ENCODE results near the gene SLC29A3. TPM values are rescaled to one million over a fixed set of nuclear protein-coding genes. Genes with fewer than 3 reads are reported as not detected.

SLC29A3 gene
- total RNA-seq, 1 experiment from 2014 or later: 7.6 TPM

GRCh38 chr10:71294856-71295255 lies 24.2 kb upstream of the SLC29A3 start:
- H3K36me3 ChIP-seq (ENCODE audit: control insufficient read depth, insufficient read depth, low read length): no peaks in the 10 kb centered on the region
- intact Hi-C loops (cut with micrococcal nuclease; ENCODE audit: unreplicated experiment): no loop called here
- H3K27me3 ChIP-seq (ENCODE audit: control insufficient read depth, insufficient read depth, low read length): peaks cover 3% of the 10 kb centered on the region; the same call in 1 of the 2 replicates
- H3K4me1 ChIP-seq (ENCODE audit: control insufficient read depth, insufficient read depth, low read length): no peaks in the 10 kb centered on the region
- no TSS peak for BruUV-seq (replicated peaks)
- no peak overlapping the region for H3K4me3 ChIP-seq (ENCODE audit: low read depth in 2 of 2, low read length in 2 of 2)
- H3K27ac ChIP-seq (ENCODE audit: low read length): no peak overlapping the region
- CTCF ChIA-PET: no interaction called here
- POLR2A ChIA-PET: no interaction called here
- DNase-seq (ENCODE audit: low read depth, low spot score): no peak
- no peak for ATAC-seq
- no peaks in the 10 kb centered on the region for H3K9me3 ChIP-seq (ENCODE audit: control insufficient read depth, insufficient read depth, low read depth, low read length)
- in situ Hi-C loops (cut with HindIII; ENCODE audit: low pct_unique_long_range_greater_than_20kb, low sequenced_read_pairs): no loop called here
- TF ChIP-seq CTCF (IDR thresholded peaks at IDR 0.05): no peak
- TF ChIP-seq POLR2AphosphoS5 (IDR thresholded peaks at IDR 0.05; ENCODE audit: low read depth, low read length): no peak
- TF ChIP-seq REST (IDR thresholded peaks at IDR 0.05; ENCODE audit: insufficient read depth in 1 of 2, low read depth in 2 of 2, low read length in 1 of 2): no peak
- TF ChIP-seq SIN3A (IDR thresholded peaks at IDR 0.05; ENCODE audit: borderline replicate concordance, insufficient read depth, low read depth, low read length): no peak
- TF ChIP-seq TCF7L2 (IDR thresholded peaks at IDR 0.05; ENCODE audit: low read depth, low read length): no peak

- DNase-seq (ENCODE audit: low read depth, low spot score): no peak
- Histone ChIP-seq H3K36me3 (ENCODE audit: control insufficient read depth, insufficient read depth, low read length) (no peaks in the 10 kb centered on the region), H3K27ac (ENCODE audit: low read length) (no peak overlapping the region), H3K9me3 (ENCODE audit: control insufficient read depth, insufficient read depth, low read depth, low read length) (no peaks in the 10 kb centered on the region), H3K4me1 (ENCODE audit: control insufficient read depth, insufficient read depth, low read length) (no peaks in the 10 kb centered on the region), H3K4me3 (ENCODE audit: low read depth in 2 of 2, low read length in 2 of 2) (no peak overlapping the region), H3K27me3 (ENCODE audit: control insufficient read depth, insufficient read depth, low read length) (peaks cover 4% of the 10 kb centered on the region; the same call in 1 of the 2 replicates)
- ChIA-PET CTCF (no interaction called here), POLR2A (no interaction called here)
- intact Hi-C loops (cut with micrococcal nuclease; ENCODE audit: unreplicated experiment) (no loop called here), in situ Hi-C loops (cut with HindIII; ENCODE audit: low pct_unique_long_range_greater_than_20kb, low sequenced_read_pairs) (no loop called here)
- TF ChIP-seq SIN3A (IDR thresholded peaks at IDR 0.05; ENCODE audit: borderline replicate concordance, insufficient read depth, low read depth, low read length) (no peak), REST (IDR thresholded peaks at IDR 0.05; ENCODE audit: insufficient read depth in 1 of 2, low read depth in 2 of 2, low read length in 1 of 2) (no peak), POLR2AphosphoS5 (IDR thresholded peaks at IDR 0.05; ENCODE audit: low read depth, low read length) (no peak), CTCF (IDR thresholded peaks at IDR 0.05) (no peak), TCF7L2 (IDR thresholded peaks at IDR 0.05; ENCODE audit: low read depth, low read length) (no peak)
- ATAC-seq: no peak
- no TSS peak for BruUV-seq (replicated peaks)
Observed at GRCh38 chr10:71295641-71296040, 23.4 kb upstream of the SLC29A3 start.

Measured in Panc1 (cell line).